HCT116 (cell line): ENCODE measurements around the gene PRKCD. TPM values are rescaled to one million over a fixed set of nuclear protein-coding genes. Genes with fewer than 3 reads are reported as not detected.

Experiments used
- ATAC-seq: fragments of 200-7000 bp; cut with Tn5 transposase; 2 replicates; pipeline ENCODE4 v1.9.1; 2020; ENCODE audit warnings: mild to moderate bottlenecking, moderate library complexity
- BruUV-seq: library from RNA; stranded (reverse); fragments of 400-500 nt; replicated peaks from 2 replicates; lab custom pipeline; 2021; lab: Mats Ljungman, UMichigan
- CTCF ChIA-PET: fragments of 300-600 bp; sonication (Branson Sonifier 250); formaldehyde crosslinking; loops from one replicate; lab custom pipeline; 2021; ENCODE audit warnings: antibody characterized with exemption; lab: Charles Lee
- POLR2A ChIA-PET: fragments of 300-600, 350-600 bp; sonication (Branson Sonifier 250); formaldehyde crosslinking; loops from one replicate; lab custom pipeline; 2021; ENCODE audit warnings: antibody characterized with exemption; lab: Charles Lee
- RAD21 ChIA-PET, 2 experiments: fragments of 300-600 bp; sonication (Branson Sonifier 250); formaldehyde crosslinking; loops; one replicate each; lab custom pipeline; 2023; ENCODE audit warnings: low total read pairs in 2 of 2; ENCODE audit not compliant: uncharacterized antibody in 2 of 2, unreplicated experiment in 2 of 2, low non-redundant PET in 1 of 2; lab: Charles Lee
- DNase-seq: peaks from one replicate; pipeline ENCODE4 v3.0.0-alpha.2; 2010; ENCODE audit warnings: low read depth, low spot score
- H2AFZ ChIP-seq: fragments of 200-600 bp; shearing (Covaris generic), sonication (generic); 2 replicates; pipeline ENCODE4 v1.6.1; 2017; ENCODE audit warnings: low read depth, mixed run types, mixed read lengths, antibody characterized with exemption, low read length; ENCODE audit not compliant: poor library complexity, severe bottlenecking
- H3K27ac ChIP-seq: 2 replicates; pipeline ENCODE4 v1.5.1; 2012; ENCODE audit warnings: low read depth, low read length
- H3K27me3 ChIP-seq: fragments of 200-600 bp; sonication (generic); 2 replicates; pipeline ENCODE4 v1.6.1; 2016; ENCODE audit warnings: mixed run types, low read length, mixed read lengths; ENCODE audit not compliant: insufficient read depth
- H3K36me3 ChIP-seq, 2 experiments: fragments of 200-500 bp in 1 of 2; fragments of 200-600 bp in 1 of 2; sonication (Bioruptor generic) in 1 of 2; sonication (generic) in 1 of 2; 2 replicates each; pipeline versions ENCODE4 v1.5.1 to v1.6.1; 2014 to 2016; ENCODE audit warnings: low read length in 2 of 2, inconsistent platforms in 1 of 2, mixed read lengths in 1 of 2, mixed run types in 1 of 2; ENCODE audit not compliant: insufficient read depth in 2 of 2, control insufficient read depth in 1 of 2
- H3K4me1 ChIP-seq, 2 experiments: fragments of 200-600 bp in 1 of 2; sonication (generic) in 1 of 2; 2 replicates each; pipeline versions ENCODE4 v1.5.1 to v1.6.1; 2012 to 2017; ENCODE audit warnings: low read length in 2 of 2, inconsistent platforms in 1 of 2, mild to moderate bottlenecking in 1 of 2, mixed read lengths in 1 of 2, mixed run types in 1 of 2, moderate library complexity in 1 of 2; ENCODE audit not compliant: insufficient read depth in 2 of 2, control insufficient read depth in 1 of 2
- H3K4me2 ChIP-seq: fragments of 200-600 bp; sonication (generic); 2 replicates; pipeline ENCODE4 v1.6.1; 2017; ENCODE audit warnings: mixed run types, low read length, mixed read lengths
- H3K4me3 ChIP-seq, 2 experiments: fragments of 200-600 bp in 1 of 2; sonication (generic) in 1 of 2; replicated peaks in 1 of 2; 2 replicates each; pipeline ENCODE4 v1.5.1; 2011 to 2016; ENCODE audit warnings: low read length in 2 of 2, control low read depth in 1 of 2, low read depth in 1 of 2, mild to moderate bottlenecking in 1 of 2, mixed read lengths in 1 of 2, mixed run types in 1 of 2
- H3K79me2 ChIP-seq: fragments of 200-600 bp; sonication (generic); 2 replicates; pipeline ENCODE4 v1.6.1; 2017; ENCODE audit warnings: mild to moderate bottlenecking, mixed run types, low read length, moderate library complexity, mixed read lengths; ENCODE audit not compliant: insufficient read depth
- H3K9ac ChIP-seq: fragments of 200-600 bp; sonication (generic); 2 replicates; pipeline ENCODE4 v1.6.1; 2016; ENCODE audit warnings: low read length, mixed read lengths
- H3K9me2 ChIP-seq: fragments of 200-600 bp; sonication (generic), shearing (Covaris generic); 2 replicates; pipeline ENCODE4 v1.6.1; 2017; ENCODE audit warnings: mixed run types, mild to moderate bottlenecking, moderate library complexity; ENCODE audit not compliant: insufficient read depth
- H3K9me3 ChIP-seq, 2 experiments: fragments of 200-500 bp in 1 of 2; fragments of 200-600 bp in 1 of 2; sonication (Bioruptor generic) in 1 of 2; sonication (generic) in 1 of 2; 2 replicates each; pipeline ENCODE4 v1.6.1; 2014 to 2017; ENCODE audit warnings: low read length in 2 of 2, mixed read lengths in 2 of 2, inconsistent platforms in 1 of 2, low read depth in 1 of 2, mild to moderate bottlenecking in 1 of 2, mixed run types in 1 of 2, moderate library complexity in 1 of 2; ENCODE audit not compliant: control insufficient read depth in 1 of 2, insufficient read depth in 1 of 2
- H4K20me1 ChIP-seq: fragments of 200-600 bp; sonication (generic), shearing (Covaris generic); 2 replicates; pipeline ENCODE4 v1.6.1; 2017; ENCODE audit warnings: mixed run types, mild to moderate bottlenecking, moderate library complexity; ENCODE audit not compliant: insufficient read depth
- ELF1 ChIP-seq: IDR thresholded peaks from 2 replicates; pipeline ENCODE4 v1.6.1; 2012; ENCODE audit warnings: low read depth, borderline replicate concordance
- FOSL1 ChIP-seq: IDR thresholded peaks from 2 replicates; pipeline ENCODE4 v1.6.1; 2012; ENCODE audit warnings: low read depth
- JUND ChIP-seq: IDR thresholded peaks from 2 replicates; pipeline ENCODE4 v1.6.1; 2012
- SP1 ChIP-seq: IDR thresholded peaks from 2 replicates; pipeline ENCODE4 v1.6.1; 2012; ENCODE audit warnings: low read depth
- YY1 ChIP-seq: IDR thresholded peaks from 2 replicates; pipeline ENCODE4 v1.6.1; 2011; ENCODE audit warnings: low read length, low read depth, moderate library complexity, mild to moderate bottlenecking; ENCODE audit not compliant: insufficient replicate concordance; ENCODE audit errors: extremely low read depth
- ZNF274 ChIP-seq: fragments of 200-500 bp; sonication (Bioruptor generic); IDR thresholded peaks from 2 replicates; pipeline ENCODE4 v1.6.1; 2014; ENCODE audit warnings: mild to moderate bottlenecking, low read depth, low read length, inconsistent platforms
- intact Hi-C: fragments of 100-400 bp; cut with micrococcal nuclease; formaldehyde crosslinking; loops from 2 replicates; pipeline ENCODE4 v1.10.0; 2022
- total RNA-seq: library from RNA; stranded (reverse); gene quantifications from one replicate; pipeline ENCODE4 v1.2.1, GENCODE V29; 2021; ENCODE audit not compliant: unreplicated experiment

Gene PRKCD
- total RNA-seq, 1 experiment from 2014 or later, result 34.4 TPM

- ATAC-seq (no peak), DNase-seq (no peak)
- Histone ChIP-seq H3K9me3 (no peaks in the 10 kb centered on the region), H3K27me3 (no peaks in the 10 kb centered on the region), H2AFZ (no peak overlapping the region), H3K9ac (no peak overlapping the region), H4K20me1 (no peaks in the 10 kb centered on the region), H3K27ac (no peak overlapping the region), H3K9me2 (no peaks in the 10 kb centered on the region), H3K79me2 (peaks cover 29% of the 10 kb centered on the region; the same call in 1 of the 2 replicates), H3K4me1 (peaks cover 0 to 8% of the 10 kb centered on the region in 2 experiments; a peak in 2 of 4 replicates), H3K4me2 (no peak overlapping the region), H3K4me3 (no peak overlapping the region), H3K36me3 (peaks cover 0 to 3% of the 10 kb centered on the region in 2 experiments; a peak in 2 of 4 replicates)
- ChIA-PET RAD21 (no interaction called here), POLR2A (no interaction called here), CTCF (no interaction called here)
- no TSS peak for BruUV-seq
- TF ChIP-seq YY1 (no peak), JUND (no peak)
- intact Hi-C loops, result no loop called here
Observed at GRCh38 chr3:53173107-53173506, 12.1 kb downstream of the PRKCD start.

- DNase-seq (no peak), ATAC-seq (no peak)
- Histone ChIP-seq H3K9me2 (no peaks in the 10 kb centered on the region), H2AFZ (no peak overlapping the region), H3K4me2 (no peak overlapping the region), H3K27me3 (no peaks in the 10 kb centered on the region), H3K9ac (no peak overlapping the region), H3K36me3 (peaks cover 2 to 3% of the 10 kb centered on the region in 2 experiments; a peak in 3 of 4 replicates), H3K79me2 (peaks cover 26% of the 10 kb centered on the region; the same call in 1 of the 2 replicates), H3K27ac (no peak overlapping the region), H3K4me3 (no peak overlapping the region), H4K20me1 (no peaks in the 10 kb centered on the region), H3K9me3 (no peaks in the 10 kb centered on the region), H3K4me1 (peaks cover 0 to 8% of the 10 kb centered on the region in 2 experiments; a peak in 2 of 4 replicates)
- ChIA-PET CTCF (no interaction called here), RAD21 (no interaction called here), POLR2A (no interaction called here)
- TF ChIP-seq ZNF274 (no peak), FOSL1 (no peak), ELF1 (no peak), YY1 (no peak), SP1 (no peak)
- intact Hi-C loops, result no loop called here
- no TSS peak for BruUV-seq
Observed at GRCh38 chr3:53174346-53175250, 13.6 kb downstream of the PRKCD start.
